Measurements from ENCODE around the gene ITGB8.

Gene ITGB8

DNA sequence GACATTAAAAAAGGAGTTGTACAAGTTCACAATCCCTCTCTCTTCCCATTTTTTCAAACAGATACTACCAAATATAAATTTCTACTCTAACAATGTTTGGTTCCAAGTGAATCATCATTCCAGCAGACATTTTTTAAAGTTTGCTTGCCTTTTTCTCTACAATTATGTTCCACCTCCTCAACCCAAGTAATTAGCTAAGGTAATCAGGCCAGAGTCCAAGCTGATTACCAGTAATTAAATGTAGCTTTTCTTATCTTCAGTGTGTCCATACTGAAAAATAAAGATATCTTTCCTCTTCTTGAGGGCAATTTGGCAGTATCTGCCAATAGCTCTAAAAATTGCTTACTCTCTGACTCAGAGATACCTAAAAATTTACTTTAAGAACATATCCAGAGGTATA is 126.0 kb downstream of the ITGB8 start:
- Histone ChIP-seq H3K4ac (ENCODE audit: low read length) (no peak overlapping the region), H3K9me3 (replicated peaks in 1 of 2; ENCODE audit: control insufficient read depth in 2 of 2, insufficient read depth in 1 of 2, low read depth in 1 of 2, low read length in 2 of 2) (no peaks in the 10 kb centered on the region), H3K23ac (ENCODE audit: low read depth, low read length, poor library complexity) (no peak overlapping the region), H3K9ac (ENCODE audit: low read depth, low read length, poor library complexity) (no peak overlapping the region), H3K4me1 (ENCODE audit: control insufficient read depth in 2 of 2, insufficient read depth in 1 of 2, low read depth in 1 of 2, low read length in 2 of 2) (no peaks in the 10 kb centered on the region), H2BK120ac (ENCODE audit: low read depth, low read length) (no peak overlapping the region), H4K91ac (ENCODE audit: low read depth, low read length, poor library complexity) (no peak overlapping the region), H3K14ac (ENCODE audit: low read length) (no peak overlapping the region), H3K4me3 (ENCODE audit: low read length in 2 of 2) (no peak overlapping the region), H3K36me3 (replicated peaks in 1 of 2; ENCODE audit: control insufficient read depth in 2 of 2, insufficient read depth in 2 of 2, low read length in 2 of 2) (no peaks in the 10 kb centered on the region), H3K18ac (ENCODE audit: low read length) (no peak overlapping the region), H2BK15ac (ENCODE audit: low read length) (no peak overlapping the region), H2AFZ (ENCODE audit: low read length) (no peak overlapping the region), H2AK5ac (ENCODE audit: low read depth, low read length) (no peak overlapping the region), H4K8ac (ENCODE audit: low read depth, low read length) (no peak overlapping the region), H3K79me1 (ENCODE audit: low read depth, low read length) (no peaks in the 10 kb centered on the region), H2BK5ac (ENCODE audit: low read length) (no peak overlapping the region), H2BK12ac (ENCODE audit: low read length) (no peak overlapping the region), H3K27me3 (ENCODE audit: control insufficient read depth in 3 of 3, insufficient read depth in 3 of 3, low read depth in 1 of 3, low read length in 3 of 3) (no peaks in the 10 kb centered on the region), H3K4me2 (ENCODE audit: insufficient read depth, low read length, poor library complexity, severe bottlenecking) (no peak overlapping the region), H3K27ac (replicated peaks; ENCODE audit: low read length) (no peak overlapping the region)
- DNase-seq (ENCODE audit: low spot score): no peak

DNA sequence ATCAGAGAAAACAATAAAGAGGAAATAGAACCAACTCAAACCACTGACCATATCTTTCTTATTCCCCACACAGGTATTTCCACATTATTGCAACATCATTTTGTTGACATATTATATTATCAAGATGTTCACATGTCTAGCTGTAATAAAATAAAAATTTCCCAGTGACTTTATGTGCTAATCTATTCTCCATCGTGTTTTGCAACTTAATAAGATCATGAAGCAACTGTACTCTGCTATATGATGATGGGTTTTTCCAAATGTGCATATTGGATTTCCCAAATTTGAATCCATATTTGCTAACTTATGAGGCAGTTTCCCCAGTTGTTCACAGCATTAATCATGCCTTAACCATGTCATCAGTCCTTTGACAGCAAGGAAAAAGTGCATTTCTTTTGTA is 127.8 kb downstream of the ITGB8 start:
- Histone ChIP-seq H3K18ac (ENCODE audit: low read length) (no peak overlapping the region), H3K27me3 (ENCODE audit: control insufficient read depth in 3 of 3, insufficient read depth in 3 of 3, low read depth in 1 of 3, low read length in 3 of 3) (no peaks in the 10 kb centered on the region), H3K79me1 (ENCODE audit: low read depth, low read length) (no peaks in the 10 kb centered on the region), H2AK5ac (ENCODE audit: low read depth, low read length) (no peak overlapping the region), H2BK5ac (ENCODE audit: low read length) (no peak overlapping the region), H2BK12ac (ENCODE audit: low read length) (no peak overlapping the region), H3K4me2 (ENCODE audit: insufficient read depth, low read length, poor library complexity, severe bottlenecking) (no peak overlapping the region), H3K36me3 (replicated peaks in 1 of 2; ENCODE audit: control insufficient read depth in 2 of 2, insufficient read depth in 2 of 2, low read length in 2 of 2) (no peaks in the 10 kb centered on the region), H2BK120ac (ENCODE audit: low read depth, low read length) (no peak overlapping the region), H3K9ac (ENCODE audit: low read depth, low read length, poor library complexity) (no peak overlapping the region), H3K4me3 (ENCODE audit: low read length in 2 of 2) (no peak overlapping the region), H3K4ac (ENCODE audit: low read length) (no peak overlapping the region), H3K14ac (ENCODE audit: low read length) (no peak overlapping the region), H3K9me3 (replicated peaks in 1 of 2; ENCODE audit: control insufficient read depth in 2 of 2, insufficient read depth in 1 of 2, low read depth in 1 of 2, low read length in 2 of 2) (no peaks in the 10 kb centered on the region), H3K4me1 (ENCODE audit: control insufficient read depth in 2 of 2, insufficient read depth in 1 of 2, low read depth in 1 of 2, low read length in 2 of 2) (no peaks in the 10 kb centered on the region), H3K27ac (replicated peaks; ENCODE audit: low read length) (no peak overlapping the region), H4K91ac (ENCODE audit: low read depth, low read length, poor library complexity) (no peak overlapping the region), H3K23ac (ENCODE audit: low read depth, low read length, poor library complexity) (no peak overlapping the region), H2BK15ac (ENCODE audit: low read length) (no peak overlapping the region), H2AFZ (ENCODE audit: low read length) (no peak overlapping the region), H4K8ac (ENCODE audit: low read depth, low read length) (no peak overlapping the region)
- no CpG with 5 or more reads among the region's 1 CpG for WGBS, 2 donors (ENCODE audit: extremely low coverage in 2 of 2, insufficient read length in 2 of 2, insufficient replicate concordance in 1 of 2)
- no peak for DNase-seq (ENCODE audit: low spot score)

DNA sequence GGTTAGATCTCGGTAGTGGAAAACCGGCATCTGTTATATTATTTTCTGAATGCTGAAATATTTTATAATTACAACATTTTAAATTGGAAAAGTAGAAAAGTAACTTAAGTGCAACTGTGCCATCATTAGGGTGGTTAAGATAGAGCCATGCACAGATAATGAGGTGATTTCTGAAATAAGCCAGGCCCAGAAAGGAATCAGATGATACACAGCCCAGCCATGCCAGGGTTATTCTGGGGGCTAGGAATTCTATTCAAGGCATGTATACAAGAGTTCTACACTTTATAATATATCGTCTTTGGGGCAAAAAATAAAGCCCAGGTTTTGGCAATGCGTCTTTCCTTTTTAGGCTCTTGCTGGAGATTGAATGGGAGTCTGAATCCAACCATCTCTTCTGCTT is 128.7 kb downstream of the ITGB8 start:
- Histone ChIP-seq H3K14ac (ENCODE audit: low read length) (no peak overlapping the region), H2BK12ac (ENCODE audit: low read length) (no peak overlapping the region), H2AK5ac (ENCODE audit: low read depth, low read length) (no peak overlapping the region), H3K27me3 (ENCODE audit: control insufficient read depth in 3 of 3, insufficient read depth in 3 of 3, low read depth in 1 of 3, low read length in 3 of 3) (no peaks in the 10 kb centered on the region), H3K4me1 (ENCODE audit: control insufficient read depth in 2 of 2, insufficient read depth in 1 of 2, low read depth in 1 of 2, low read length in 2 of 2) (no peaks in the 10 kb centered on the region), H4K8ac (ENCODE audit: low read depth, low read length) (no peak overlapping the region), H2AFZ (ENCODE audit: low read length) (no peak overlapping the region), H3K4ac (ENCODE audit: low read length) (no peak overlapping the region), H3K36me3 (replicated peaks in 1 of 2; ENCODE audit: control insufficient read depth in 2 of 2, insufficient read depth in 2 of 2, low read length in 2 of 2) (no peaks in the 10 kb centered on the region), H3K23ac (ENCODE audit: low read depth, low read length, poor library complexity) (no peak overlapping the region), H3K79me1 (ENCODE audit: low read depth, low read length) (no peaks in the 10 kb centered on the region), H4K91ac (ENCODE audit: low read depth, low read length, poor library complexity) (no peak overlapping the region), H3K27ac (replicated peaks; ENCODE audit: low read length) (no peak overlapping the region), H3K4me3 (ENCODE audit: low read length in 2 of 2) (no peak overlapping the region), H3K4me2 (ENCODE audit: insufficient read depth, low read length, poor library complexity, severe bottlenecking) (no peak overlapping the region), H2BK5ac (ENCODE audit: low read length) (no peak overlapping the region), H2BK120ac (ENCODE audit: low read depth, low read length) (no peak overlapping the region), H3K18ac (ENCODE audit: low read length) (no peak overlapping the region), H3K9me3 (replicated peaks in 1 of 2; ENCODE audit: control insufficient read depth in 2 of 2, insufficient read depth in 1 of 2, low read depth in 1 of 2, low read length in 2 of 2) (no peaks in the 10 kb centered on the region), H3K9ac (ENCODE audit: low read depth, low read length, poor library complexity) (no peak overlapping the region), H2BK15ac (ENCODE audit: low read length) (no peak overlapping the region)
- no peak for DNase-seq (ENCODE audit: low spot score)
- no CpG with 5 or more reads among the region's 4 CpGs for WGBS, 2 donors (ENCODE audit: extremely low coverage in 2 of 2, insufficient read length in 2 of 2, insufficient replicate concordance in 1 of 2)

DNA sequence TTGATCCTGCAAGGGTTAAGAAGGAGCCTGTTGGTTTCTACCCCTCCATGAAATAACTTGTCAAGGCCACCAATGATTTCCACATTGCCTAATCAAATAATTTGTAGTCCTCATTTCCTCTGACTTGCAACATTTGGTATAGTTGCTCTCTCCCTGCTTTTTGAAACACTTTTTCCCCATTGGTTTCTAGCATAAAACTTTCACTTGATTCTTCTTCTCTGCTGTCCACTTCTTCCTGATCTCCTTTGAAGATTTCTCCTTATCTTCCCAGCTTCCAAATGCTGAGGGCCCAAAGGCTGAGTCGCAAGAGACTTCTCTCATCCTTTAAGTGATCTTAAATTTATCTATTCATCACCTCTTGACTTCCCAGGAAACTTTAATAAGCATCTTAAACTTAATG is 134.2 kb downstream of the ITGB8 start:
- Histone ChIP-seq H3K23ac (ENCODE audit: low read depth, low read length, poor library complexity) (no peak overlapping the region), H2BK15ac (ENCODE audit: low read length) (no peak overlapping the region), H3K4me3 (ENCODE audit: low read length in 2 of 2) (no peak overlapping the region), H2BK120ac (ENCODE audit: low read depth, low read length) (no peak overlapping the region), H3K14ac (ENCODE audit: low read length) (no peak overlapping the region), H3K4ac (ENCODE audit: low read length) (no peak overlapping the region), H3K4me2 (ENCODE audit: insufficient read depth, low read length, poor library complexity, severe bottlenecking) (no peak overlapping the region), H2BK12ac (ENCODE audit: low read length) (no peak overlapping the region), H3K9me3 (replicated peaks in 1 of 2; ENCODE audit: control insufficient read depth in 2 of 2, insufficient read depth in 1 of 2, low read depth in 1 of 2, low read length in 2 of 2) (no peaks in the 10 kb centered on the region), H2AFZ (ENCODE audit: low read length) (peak overlapping the region; percentile 33), H2AK5ac (ENCODE audit: low read depth, low read length) (no peak overlapping the region), H4K8ac (ENCODE audit: low read depth, low read length) (no peak overlapping the region), H3K79me1 (ENCODE audit: low read depth, low read length) (no peaks in the 10 kb centered on the region), H3K27me3 (ENCODE audit: control insufficient read depth in 3 of 3, insufficient read depth in 3 of 3, low read depth in 1 of 3, low read length in 3 of 3) (no peaks in the 10 kb centered on the region), H3K36me3 (replicated peaks in 1 of 2; ENCODE audit: control insufficient read depth in 2 of 2, insufficient read depth in 2 of 2, low read length in 2 of 2) (no peaks in the 10 kb centered on the region), H3K27ac (replicated peaks; ENCODE audit: low read length) (no peak overlapping the region), H3K18ac (ENCODE audit: low read length) (no peak overlapping the region), H3K4me1 (ENCODE audit: control insufficient read depth in 2 of 2, insufficient read depth in 1 of 2, low read depth in 1 of 2, low read length in 2 of 2) (no peaks in the 10 kb centered on the region), H3K9ac (ENCODE audit: low read depth, low read length, poor library complexity) (no peak overlapping the region), H4K91ac (ENCODE audit: low read depth, low read length, poor library complexity) (no peak overlapping the region), H2BK5ac (ENCODE audit: low read length) (no peak overlapping the region)
- no peak for DNase-seq (ENCODE audit: low spot score)
- no CpG with 5 or more reads among the region's 1 CpG for WGBS, 2 donors (ENCODE audit: extremely low coverage in 2 of 2, insufficient read length in 2 of 2, insufficient replicate concordance in 1 of 2)

Measured in neuronal stem cell (in vitro differentiated cells).